Progenitor cell of endocrine pancreas (in vitro differentiated cells): ENCODE data around the gene RPL19. TPM values are rescaled to one million over a fixed set of nuclear protein-coding genes. Genes with fewer than 3 reads are reported as not detected.
A peak's percentile ranks its signal among the peaks of the same experiment; 100 is the strongest.

ENCODE experiments used
- DNase-seq: peaks from one replicate; pipeline ENCODE4 v3.0.0; 2021; ENCODE audit warnings: low spot score; ENCODE audit not compliant: unreplicated experiment
- H3K27ac Mint-ChIP-seq: 2 replicates; pipeline ENCODE4 v1.8.0; 2021; ENCODE audit warnings: mild to moderate bottlenecking, moderate library complexity, mixed read lengths
- H3K27me3 Mint-ChIP-seq: 2 replicates; pipeline ENCODE4 v1.8.0; 2021; ENCODE audit warnings: mixed read lengths
- H3K36me3 Mint-ChIP-seq: 2 replicates; pipeline ENCODE4 v1.8.0; 2022; ENCODE audit warnings: mixed read lengths; ENCODE audit not compliant: insufficient read depth
- H3K4me1 Mint-ChIP-seq: 2 replicates; pipeline ENCODE4 v1.8.0; 2021; ENCODE audit warnings: low read depth, mixed read lengths
- H3K4me3 Mint-ChIP-seq: 2 replicates; pipeline ENCODE4 v1.8.0; 2021; ENCODE audit warnings: low read depth, mild to moderate bottlenecking, moderate library complexity, mixed read lengths
- H3K9me3 Mint-ChIP-seq: 2 replicates; pipeline ENCODE4 v1.8.0; 2021; ENCODE audit warnings: low read depth, mixed read lengths
- CTCF ChIP-seq: fragments of 200-600 bp; sonication (generic); IDR thresholded peaks from one replicate; pipeline ENCODE4 v1.5.0; 2021; ENCODE audit warnings: antibody characterized with exemption, mild to moderate bottlenecking; ENCODE audit not compliant: unreplicated experiment
- total RNA-seq: library from RNA; stranded (reverse); gene quantifications from 2 replicates; pipeline ENCODE4 v1.2.1, GENCODE V29; 2021

Gene RPL19
- total RNA-seq, 1 donor from 2014 or later = 1,229 TPM

GRCh38 chr17:39221572-39221971, 21.5 kb downstream of the RPL19 start:
- Mint-ChIP-seq H3K27me3 (peaks cover 76% of the 10 kb centered on the region), H3K4me1 (peaks cover 7% of the 10 kb centered on the region), H3K36me3 (no peaks in the 10 kb centered on the region), H3K27ac (no peak overlapping the region), H3K9me3 (no peaks in the 10 kb centered on the region), H3K4me3 (no peak overlapping the region)
- no peak for DNase-seq
- no peak for TF ChIP-seq CTCF

- DNase-seq = no peak
Measured at GRCh38 chr17:39222151-39222550, 22.1 kb downstream of the RPL19 start.

GRCh38 chr17:39222866-39223834, 23.1 kb downstream of the RPL19 start:
- Mint-ChIP-seq H3K36me3 (no peaks in the 10 kb centered on the region), H3K9me3 (no peaks in the 10 kb centered on the region), H3K4me1 (peaks cover 7% of the 10 kb centered on the region), H3K4me3 (peak overlapping the region; percentile 35), H3K27ac (no peak overlapping the region), H3K27me3 (peaks cover 75% of the 10 kb centered on the region)
- no peak for TF ChIP-seq CTCF
- no peak for DNase-seq

More at GRCh38 chr17:39222151-39222550, 22.1 kb downstream of the RPL19 start:
- Mint-ChIP-seq H3K27ac (no peak overlapping the region), H3K4me1 (peaks cover 7% of the 10 kb centered on the region), H3K4me3 (no peak overlapping the region), H3K27me3 (peaks cover 74% of the 10 kb centered on the region), H3K36me3 (no peaks in the 10 kb centered on the region), H3K9me3 (no peaks in the 10 kb centered on the region)
- no peak for TF ChIP-seq CTCF

GRCh38 chr17:39223907-39224777, 24.1 kb downstream of the RPL19 start:
- Mint-ChIP-seq H3K4me1 (peaks cover 7% of the 10 kb centered on the region), H3K9me3 (no peaks in the 10 kb centered on the region), H3K36me3 (no peaks in the 10 kb centered on the region), H3K27me3 (peaks cover 71% of the 10 kb centered on the region), H3K4me3 (peak overlapping the region; percentile 35), H3K27ac (no peak overlapping the region)
- TF ChIP-seq CTCF = no peak
- no peak for DNase-seq

GRCh38 chr17:39224778-39225307, 24.8 kb downstream of the RPL19 start:
- Mint-ChIP-seq H3K27me3 (peaks cover 71% of the 10 kb centered on the region), H3K4me3 (peak overlapping the region; percentile 52), H3K27ac (no peak overlapping the region), H3K9me3 (no peaks in the 10 kb centered on the region), H3K4me1 (peaks cover 7% of the 10 kb centered on the region), H3K36me3 (no peaks in the 10 kb centered on the region)
- DNase-seq = no peak
- TF ChIP-seq CTCF = no peak
